Iris pigment epithelial cell (primary cell): ENCODE results near the gene MAPK1.
A peak's percentile ranks its signal among the peaks of the same experiment; 100 is the strongest.
"Not testable (repeated sequence)": the region's sequence is repeated elsewhere in the genome, so short reads cannot be mapped to it uniquely, and the experiment has no call there.

Experiments used
- DNase-seq: peaks from one replicate; pipeline ENCODE4 v3.0.0-alpha.2; 2011; ENCODE audit warnings: low read depth

MAPK1 gene

GRCh38 chr22:21725956-21726649 lies 141.3 kb downstream of the MAPK1 start:
- DNase-seq = no peak

- not testable (repeated sequence) for DNase-seq
Observed at GRCh38 chr22:21724496-21724895, 142.9 kb downstream of the MAPK1 start.

- DNase-seq = not testable (repeated sequence)
Observed at GRCh38 chr22:21721195-21721852, 146.1 kb downstream of the MAPK1 start.

- DNase-seq = not testable (repeated sequence)
Observed at GRCh38 chr22:21720191-21720859, 147.1 kb downstream of the MAPK1 start.

GRCh38 chr22:21719024-21719423 lies 148.4 kb downstream of the MAPK1 start:
- no peak for DNase-seq

- DNase-seq = no peak
Observed at GRCh38 chr22:21718499-21718898, 148.9 kb downstream of the MAPK1 start.

GRCh38 chr22:21716395-21717122 lies 150.9 kb downstream of the MAPK1 start:
- DNase-seq = not testable (repeated sequence)

GRCh38 chr22:21714786-21715185 lies 152.7 kb downstream of the MAPK1 start:
- no peak for DNase-seq

- DNase-seq = no peak
Observed at GRCh38 chr22:21714059-21714770, 153.2 kb downstream of the MAPK1 start.

- DNase-seq = no peak
Observed at GRCh38 chr22:21713428-21714058, 153.9 kb downstream of the MAPK1 start.

- peak; percentile 72 for DNase-seq
Observed at GRCh38 chr22:21712751-21713427, 154.6 kb downstream of the MAPK1 start.

- DNase-seq = no peak
Observed at GRCh38 chr22:21711851-21712250, 155.6 kb downstream of the MAPK1 start.

GRCh38 chr22:21710156-21710555 lies 157.3 kb downstream of the MAPK1 start:
- no peak for DNase-seq

GRCh38 chr22:21709688-21710087 lies 157.8 kb downstream of the MAPK1 start:
- no peak for DNase-seq

GRCh38 chr22:21708960-21709359 lies 158.5 kb downstream of the MAPK1 start:
- no peak for DNase-seq

GRCh38 chr22:21707677-21708076 lies 159.8 kb downstream of the MAPK1 start:
- no peak for DNase-seq
